A549 (cell line): ENCODE measurements around the gene TNFAIP6. TPM values are rescaled to one million over a fixed set of nuclear protein-coding genes. Genes with fewer than 3 reads are reported as not detected.
"Not testable (repeated sequence)": the region's sequence is repeated elsewhere in the genome, so short reads cannot be mapped to it uniquely, and the experiment has no call there.

Experiments
- ATAC-seq, 2 experiments: fragments of 200-7000 bp in 1 of 2; fragments of >200 bp in 1 of 2; cut with Nextera tagmentation in 1 of 2; cut with Tn5 transposase in 1 of 2; 3 replicates each; pipeline versions ENCODE4 v1.8.0 to v1.9.1; 2018 to 2020; ENCODE audit warnings: mild to moderate bottlenecking in 1 of 2, moderate library complexity in 1 of 2
- CTCF ChIA-PET: fragments of 300-600 bp; sonication (Branson Sonifier 250); formaldehyde crosslinking; extraction: SDS; loops from one replicate; lab custom pipeline; 2021; ENCODE audit warnings: antibody characterized with exemption, inconsistent platforms; lab: Yijun Ruan, JAX
- POLR2A ChIA-PET: fragments of 350-600 bp; formaldehyde crosslinking; extraction: SDS; loops from one replicate; lab custom pipeline; 2021; ENCODE audit warnings: antibody characterized with exemption, inconsistent platforms; lab: Yijun Ruan, JAX
- DNase-seq, 2 experiments: peaks; one replicate each; pipeline versions ENCODE4 v3.0.0 to v3.0.0-alpha.2; 2011 to 2016; ENCODE audit warnings: low read depth in 1 of 2, low spot score in 1 of 2
- FAIRE-seq: peaks from 2 replicates; lab custom pipeline; 2011; peaks lifted over from hg19 to GRCh38; lab: Jason Lieb, UNC
- H3K27ac ChIP-seq, 2 experiments: fragments of >200 bp; sonication (Bioruptor Twin); formaldehyde crosslinking; 3 replicates each; pipeline ENCODE4 v1.5.1; 2016 to 2017
- H3K4me1 ChIP-seq: fragments of >200 bp; sonication (Bioruptor Twin); formaldehyde crosslinking; 3 replicates; pipeline ENCODE4 v1.6.1; 2016
- H3K4me2 ChIP-seq: fragments of >200 bp; sonication (Bioruptor Twin); formaldehyde crosslinking; 3 replicates; pipeline ENCODE4 v1.6.1; 2016
- H3K4me3 ChIP-seq: fragments of >200 bp; sonication (Bioruptor Twin); formaldehyde crosslinking; 3 replicates; pipeline ENCODE4 v1.5.1; 2016
- H3K9me3 ChIP-seq: fragments of >200 bp; sonication (Bioruptor Twin); formaldehyde crosslinking; 3 replicates; pipeline ENCODE4 v1.6.1; 2016
- CEBPB ChIP-seq, 2 experiments: fragments of >200 bp in 1 of 2; sonication (Bioruptor Twin) in 1 of 2; formaldehyde crosslinking in 1 of 2; IDR thresholded peaks; 2 replicates each; pipeline ENCODE4 v1.6.1; 2012 to 2016
- CHD4 ChIP-seq: fragments of 200-600 bp; sonication (generic); IDR thresholded peaks from 2 replicates; pipeline ENCODE4 v1.6.1; 2016; ENCODE audit warnings: antibody characterized with exemption, mild to moderate bottlenecking, borderline replicate concordance
- EP300 ChIP-seq, 2 experiments: fragments of >200 bp; sonication (Bioruptor Twin); formaldehyde crosslinking; IDR thresholded peaks; 2 replicates in 1 of 2; 3 replicates in 1 of 2; pipeline ENCODE4 v1.6.1; 2016 to 2017
- FOSL2 ChIP-seq, 2 experiments: fragments of 450-650 bp in 1 of 2; fragments of >200 bp in 1 of 2; sonication (Bioruptor Twin) in 1 of 2; formaldehyde crosslinking; IDR thresholded peaks; 2 replicates each; pipeline versions ENCODE4 v1.5.0 to v1.6.1; 2016 to 2020; ENCODE audit warnings: mild to moderate bottlenecking in 1 of 2, moderate library complexity in 1 of 2
- FOXS1 ChIP-seq: fragments of 250-450 bp; sonication (Bioruptor Pico); IDR thresholded peaks from 2 replicates; pipeline ENCODE4 v1.5.0; 2020; ENCODE audit warnings: mild to moderate bottlenecking, moderate library complexity
- GATA3 ChIP-seq: IDR thresholded peaks from 2 replicates; pipeline ENCODE4 v1.6.1; 2012; ENCODE audit warnings: borderline replicate concordance
- HEYL ChIP-seq: fragments of 250-450 bp; sonication (Bioruptor Pico); IDR thresholded peaks from 2 replicates; pipeline ENCODE4 v1.8.0; 2021; ENCODE audit warnings: mild to moderate bottlenecking, moderate library complexity
- HOXA7 ChIP-seq: fragments of 250-450 bp; sonication (Bioruptor Pico); IDR thresholded peaks from 2 replicates; pipeline ENCODE4 v1.5.0; 2020; ENCODE audit warnings: mild to moderate bottlenecking, moderate library complexity
- HOXB13 ChIP-seq: fragments of 250-450 bp; sonication (Bioruptor Pico); IDR thresholded peaks from 2 replicates; pipeline ENCODE4 v1.5.0; 2020; ENCODE audit warnings: low read depth, mild to moderate bottlenecking, moderate library complexity
- MAFK ChIP-seq: fragments of 450-650 bp; IDR thresholded peaks from 2 replicates; pipeline ENCODE4 v1.6.1; 2014; ENCODE audit not compliant: partially characterized antibody
- NFE2L2 ChIP-seq: fragments of 150-350 bp; conservative IDR thresholded peaks from 2 replicates; pipeline ENCODE4 v1.6.1; 2014; ENCODE audit warnings: low read length
- NR3C1 ChIP-seq: fragments of >200 bp; sonication (Bioruptor Twin); formaldehyde crosslinking; IDR thresholded peaks from 3 replicates; pipeline ENCODE4 v1.6.1; 2017
- POLR2AphosphoS2 ChIP-seq: conservative IDR thresholded peaks from 2 replicates; pipeline ENCODE4 v1.6.1; 2012; ENCODE audit warnings: low read length, improper control_type of control experiment, inconsistent platforms
- RAD21 ChIP-seq, 2 experiments: fragments of >200 bp in 1 of 2; sonication (Bioruptor Twin) in 1 of 2; formaldehyde crosslinking in 1 of 2; IDR thresholded peaks in 1 of 2; conservative IDR thresholded peaks in 1 of 2; 2 replicates in 1 of 2; 3 replicates in 1 of 2; pipeline ENCODE4 v1.6.1; 2012 to 2018; ENCODE audit warnings: inconsistent platforms in 1 of 2
- RFX5 ChIP-seq: fragments of 450-650 bp; IDR thresholded peaks from 2 replicates; pipeline ENCODE4 v1.7.1; 2014; ENCODE audit warnings: antibody characterized with exemption, mild to moderate bottlenecking, moderate library complexity
- WGBS: methylation state at CpG from one replicate; pipeline ENCODE4 v1.1.6; 2017; ENCODE audit errors: missing lambda C conversion rate; 5-methylcytosine and 5-hydroxymethylcytosine counted together
- polyA plus RNA-seq, 4 experiments: library from polyadenylated mRNA; depleted of rRNA in 3 of 4; stranded (reverse); fragments of >200 nt; fragmentation: RNase III in 1 of 4; extraction: RNeasy Plus Mini Kit Qiagen cat#74134 plus additional on column Dnase treatment in 1 of 4; gene quantifications; 2 replicates in 3 of 4; 3 replicates in 1 of 4; pipeline ENCODE4 v1.2.3, GENCODE V29; 2011 to 2017
- TF ChIP-seq, protein P1 (sequence below): fragments of >200 bp; sonication (Bioruptor Twin); formaldehyde crosslinking; IDR thresholded peaks from 3 replicates; pipeline ENCODE4 v1.5.1; 2016
- TF ChIP-seq, protein P2 (sequence below): IDR thresholded peaks from 2 replicates; pipeline ENCODE4 v1.6.1; 2012
- TF ChIP-seq, protein P3 (sequence below): IDR thresholded peaks from 2 replicates; pipeline ENCODE4 v1.6.1; 2012
- TF ChIP-seq, protein P4 (sequence below): fragments of 150-350 bp; IDR thresholded peaks from 2 replicates; pipeline ENCODE4 v1.6.1; 2014; ENCODE audit warnings: low read depth, mild to moderate bottlenecking, low read length
- TF ChIP-seq, protein P5 (sequence below): fragments of 450-650 bp; IDR thresholded peaks from 2 replicates; pipeline ENCODE4 v1.6.1; 2014; ENCODE audit warnings: antibody characterized with exemption

Gene TNFAIP6
- polyA plus RNA-seq, 2 of the 4 experiments (the other 2 are of a cell fraction): 3.3 to 4.5 TPM

DNA sequence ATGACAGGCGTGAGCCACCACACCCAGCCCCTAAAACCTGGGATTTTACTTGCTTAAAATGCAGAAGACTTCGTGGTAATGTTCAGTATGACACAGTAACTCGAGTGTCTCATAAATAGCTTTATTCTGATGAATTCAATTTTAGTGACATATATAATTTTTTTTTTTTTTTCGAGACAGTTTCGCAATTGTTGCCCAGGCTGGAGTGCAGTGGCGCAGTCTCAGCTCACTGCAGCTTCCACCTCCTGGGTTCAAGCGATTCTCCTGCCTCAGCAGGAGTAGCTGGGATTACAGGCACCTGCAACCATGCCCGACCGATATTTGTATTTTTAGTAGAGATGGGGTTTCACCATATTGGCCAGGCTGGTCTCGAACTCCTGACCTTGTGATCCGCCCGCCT lies 64.3 kb downstream of the TNFAIP6 start:
- TF ChIP-seq CEBPB (IDR thresholded peaks at IDR 0.05): peak in 1 of 2 experiments; percentile 64; a peak in 1 of 4 replicates
- POLR2A ChIA-PET, H3K9me3 ChIP-seq, H3K27ac ChIP-seq, H3K4me3 ChIP-seq, FAIRE-seq, DNase-seq, ATAC-seq, H3K4me2 ChIP-seq: not testable (repeated sequence)
- WGBS: 94% methylated on average over 12 of the region's 12 CpGs
- H3K4me1 ChIP-seq: peaks cover 13% of the 10 kb centered on the region
- CTCF ChIA-PET: interaction anchor here (1.1 to 1.6 kb wide), 3 partner anchors 10 to 16 kb away, joined by 3 to 4 read pairs (median 3); no protein-coding TSS in a partner anchor

DNA sequence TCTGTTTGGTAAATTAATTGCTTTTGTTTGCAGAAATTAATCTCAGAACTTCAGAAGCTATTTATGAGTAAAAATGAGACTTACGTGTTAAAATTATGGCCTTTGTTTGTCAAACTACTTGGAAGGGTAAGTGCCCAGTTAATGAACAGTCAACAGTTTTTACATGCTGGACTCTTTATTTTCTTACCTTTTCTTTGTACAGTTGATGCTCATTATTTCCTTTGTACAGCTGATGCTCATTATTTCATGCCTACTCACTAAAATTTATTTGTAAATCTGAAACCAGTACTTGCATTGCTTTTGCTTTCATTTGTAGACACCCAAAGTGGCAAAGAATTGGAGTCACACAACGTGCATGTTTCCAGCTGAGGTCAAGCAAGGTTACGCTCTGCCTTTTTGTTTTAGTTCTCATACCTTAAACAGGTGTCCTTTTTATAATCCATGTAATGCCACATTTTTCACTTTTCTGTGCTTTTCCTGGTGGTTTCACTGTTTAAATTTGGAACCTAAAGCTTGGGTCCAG lies 65.6 kb downstream of the TNFAIP6 start:
- no peak for DNase-seq
- POLR2A ChIA-PET: no interaction called here
- H3K4me1 ChIP-seq: peaks cover 13% of the 10 kb centered on the region
- 0 out of 6 replicates have a peak overlapping the region, but pooled peaks of 1 of the 2 experiments have one; percentile 36 for H3K27ac ChIP-seq
- CTCF ChIA-PET: interaction anchor here (1.6 to 1.7 kb wide), 2 partner anchors 11 to 14 kb away, joined by 4 read pairs; no protein-coding TSS in a partner anchor
- 72% methylated on average over 3 of the region's 3 CpGs for WGBS
- no peaks in the 10 kb centered on the region for H3K9me3 ChIP-seq
- ATAC-seq: no peak
- no peak overlapping the region for H3K4me3 ChIP-seq
- H3K4me2 ChIP-seq: peak overlapping the region; percentile 31; the same call in 2 of the 3 replicates
- FAIRE-seq: no peak
- no peak for TF ChIP-seq RAD21 (conservative IDR thresholded peaks at IDR 0.05 in 1 of 2, IDR thresholded peaks at IDR 0.05 in 1 of 2)
- TF ChIP-seq NFE2L2: no peak
- no peak for TF ChIP-seq NR3C1
- TF ChIP-seq FOXS1: no peak
- TF ChIP-seq, protein P1, sequence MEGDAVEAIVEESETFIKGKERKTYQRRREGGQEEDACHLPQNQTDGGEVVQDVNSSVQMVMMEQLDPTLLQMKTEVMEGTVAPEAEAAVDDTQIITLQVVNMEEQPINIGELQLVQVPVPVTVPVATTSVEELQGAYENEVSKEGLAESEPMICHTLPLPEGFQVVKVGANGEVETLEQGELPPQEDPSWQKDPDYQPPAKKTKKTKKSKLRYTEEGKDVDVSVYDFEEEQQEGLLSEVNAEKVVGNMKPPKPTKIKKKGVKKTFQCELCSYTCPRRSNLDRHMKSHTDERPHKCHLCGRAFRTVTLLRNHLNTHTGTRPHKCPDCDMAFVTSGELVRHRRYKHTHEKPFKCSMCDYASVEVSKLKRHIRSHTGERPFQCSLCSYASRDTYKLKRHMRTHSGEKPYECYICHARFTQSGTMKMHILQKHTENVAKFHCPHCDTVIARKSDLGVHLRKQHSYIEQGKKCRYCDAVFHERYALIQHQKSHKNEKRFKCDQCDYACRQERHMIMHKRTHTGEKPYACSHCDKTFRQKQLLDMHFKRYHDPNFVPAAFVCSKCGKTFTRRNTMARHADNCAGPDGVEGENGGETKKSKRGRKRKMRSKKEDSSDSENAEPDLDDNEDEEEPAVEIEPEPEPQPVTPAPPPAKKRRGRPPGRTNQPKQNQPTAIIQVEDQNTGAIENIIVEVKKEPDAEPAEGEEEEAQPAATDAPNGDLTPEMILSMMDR: no peak
- no peak for TF ChIP-seq FOSL2 (IDR thresholded peaks at IDR 0.05)
- no peak for TF ChIP-seq FOSL2 (CRISPR knock-in tag; IDR thresholded peaks at IDR 0.05)
- TF ChIP-seq, protein P2, sequence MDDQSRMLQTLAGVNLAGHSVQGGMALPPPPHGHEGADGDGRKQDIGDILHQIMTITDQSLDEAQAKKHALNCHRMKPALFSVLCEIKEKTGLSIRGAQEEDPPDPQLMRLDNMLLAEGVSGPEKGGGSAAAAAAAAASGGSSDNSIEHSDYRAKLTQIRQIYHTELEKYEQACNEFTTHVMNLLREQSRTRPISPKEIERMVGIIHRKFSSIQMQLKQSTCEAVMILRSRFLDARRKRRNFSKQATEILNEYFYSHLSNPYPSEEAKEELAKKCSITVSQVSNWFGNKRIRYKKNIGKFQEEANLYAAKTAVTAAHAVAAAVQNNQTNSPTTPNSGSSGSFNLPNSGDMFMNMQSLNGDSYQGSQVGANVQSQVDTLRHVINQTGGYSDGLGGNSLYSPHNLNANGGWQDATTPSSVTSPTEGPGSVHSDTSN: no peak
- TF ChIP-seq, protein P3, sequence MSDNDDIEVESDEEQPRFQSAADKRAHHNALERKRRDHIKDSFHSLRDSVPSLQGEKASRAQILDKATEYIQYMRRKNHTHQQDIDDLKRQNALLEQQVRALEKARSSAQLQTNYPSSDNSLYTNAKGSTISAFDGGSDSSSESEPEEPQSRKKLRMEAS: no peak
- TF ChIP-seq, protein P4, sequence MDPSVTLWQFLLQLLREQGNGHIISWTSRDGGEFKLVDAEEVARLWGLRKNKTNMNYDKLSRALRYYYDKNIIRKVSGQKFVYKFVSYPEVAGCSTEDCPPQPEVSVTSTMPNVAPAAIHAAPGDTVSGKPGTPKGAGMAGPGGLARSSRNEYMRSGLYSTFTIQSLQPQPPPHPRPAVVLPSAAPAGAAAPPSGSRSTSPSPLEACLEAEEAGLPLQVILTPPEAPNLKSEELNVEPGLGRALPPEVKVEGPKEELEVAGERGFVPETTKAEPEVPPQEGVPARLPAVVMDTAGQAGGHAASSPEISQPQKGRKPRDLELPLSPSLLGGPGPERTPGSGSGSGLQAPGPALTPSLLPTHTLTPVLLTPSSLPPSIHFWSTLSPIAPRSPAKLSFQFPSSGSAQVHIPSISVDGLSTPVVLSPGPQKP: no peak
- no peak for TF ChIP-seq HOXA7 (CRISPR knock-in tag)
- no peak for TF ChIP-seq GATA3
- no peak for TF ChIP-seq POLR2AphosphoS2
- TF ChIP-seq RFX5: no peak
- TF ChIP-seq, protein P5, sequence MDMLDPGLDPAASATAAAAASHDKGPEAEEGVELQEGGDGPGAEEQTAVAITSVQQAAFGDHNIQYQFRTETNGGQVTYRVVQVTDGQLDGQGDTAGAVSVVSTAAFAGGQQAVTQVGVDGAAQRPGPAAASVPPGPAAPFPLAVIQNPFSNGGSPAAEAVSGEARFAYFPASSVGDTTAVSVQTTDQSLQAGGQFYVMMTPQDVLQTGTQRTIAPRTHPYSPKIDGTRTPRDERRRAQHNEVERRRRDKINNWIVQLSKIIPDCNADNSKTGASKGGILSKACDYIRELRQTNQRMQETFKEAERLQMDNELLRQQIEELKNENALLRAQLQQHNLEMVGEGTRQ: no peak
- TF ChIP-seq MAFK: no peak
- no peak for TF ChIP-seq EP300 (IDR thresholded peaks at IDR 0.05)
- TF ChIP-seq CHD4: no peak
- no peak for TF ChIP-seq HEYL
- no peak for TF ChIP-seq HOXB13 (CRISPR knock-in tag)
